Breast epithelium (tissue), 4 donors: ENCODE results near the gene RASSF6. TPM values are rescaled to one million over a fixed set of nuclear protein-coding genes. Genes with fewer than 3 reads are reported as not detected.
"Not testable (repeated sequence)": the region's sequence is repeated elsewhere in the genome, so short reads cannot be mapped to it uniquely, and the experiment has no call there.

Source experiments
- DNase-seq, 2 donors: peaks; one replicate each; pipeline ENCODE4 v3.0.0-alpha.2; 2019; ENCODE audit warnings: low spot score in 2 of 2
- H3K27ac ChIP-seq, 2 donors: fragments of 200-600 bp; sonication (generic) in 1 of 2; one replicate each; pipeline ENCODE4 v1.5.1; 2016 to 2019; ENCODE audit warnings: mild to moderate bottlenecking in 1 of 2
- H3K27me3 ChIP-seq, 2 donors: fragments of 200-600 bp; sonication (generic) in 1 of 2; one replicate each; pipeline versions ENCODE4 v1.5.1 to v1.6.0; 2017 to 2019; ENCODE audit warnings: control low read depth in 1 of 2, mild to moderate bottlenecking in 1 of 2
- H3K36me3 ChIP-seq: fragments of 200-600 bp; one replicate; pipeline ENCODE4 v1.5.1; 2019
- H3K4me1 ChIP-seq, 2 donors: fragments of 200-600 bp; sonication (generic); one replicate each; pipeline ENCODE4 v1.5.1; 2016 to 2019; ENCODE audit warnings: control low read depth in 1 of 2
- H3K4me3 ChIP-seq, 3 donors: fragments of 200-600 bp; sonication (generic); 1 replicate in 2 of 3; 2 replicates in 1 of 3; pipeline ENCODE4 v1.5.1; 2016 to 2019; ENCODE audit warnings: mild to moderate bottlenecking in 3 of 3, moderate library complexity in 2 of 3
- H3K9me3 ChIP-seq, 2 donors: fragments of 200-600 bp; sonication (generic) in 1 of 2; one replicate each; pipeline ENCODE4 v1.5.1; 2016 to 2019; ENCODE audit warnings: control low read depth in 1 of 2
- CTCF ChIP-seq, 3 donors: fragments of 450-650 bp; IDR thresholded peaks; one replicate each; pipeline ENCODE4 v1.5.1; 2016 to 2017; ENCODE audit warnings: antibody characterized with exemption in 3 of 3, mild to moderate bottlenecking in 3 of 3, moderate library complexity in 3 of 3
- POLR2A ChIP-seq: fragments of 450-650 bp; IDR thresholded peaks from one replicate; pipeline ENCODE4 v1.6.1; 2016; ENCODE audit warnings: antibody characterized with exemption, mild to moderate bottlenecking, moderate library complexity
- POLR2AphosphoS5 ChIP-seq, 3 donors: sonication (generic); formaldehyde crosslinking; IDR thresholded peaks; one replicate each; pipeline ENCODE4 v1.6.1; 2017; ENCODE audit warnings: antibody characterized with exemption in 3 of 3
- intact Hi-C: fragments of 100-400 bp; cut with DNase I; formaldehyde crosslinking; loops from one replicate; pipeline ENCODE4 v1.15.1; 2023; ENCODE audit warnings: low total_unique reads
- total RNA-seq, 3 donors: library from RNA; depleted of rRNA; stranded (reverse); fragments of >200 nt; gene quantifications; one replicate each; pipeline ENCODE4 v1.1.0, GENCODE V29; 2016

The RASSF6 gene
- total RNA-seq, 3 donors from 2014 or later, result 4.6 to 11.7 TPM; not detected in 1

- H3K36me3 ChIP-seq, result no peaks in the 10 kb centered on the region
- intact Hi-C loops, result no loop called here
- H3K27me3 ChIP-seq, result no peaks in the 10 kb centered on the region
These were observed 30.0 kb upstream of the RASSF6 start for GRCh38 chr4:73650250-73650649.

GRCh38 chr4:73648478-73648877 is 28.2 kb upstream of the RASSF6 start:
- H3K27me3 ChIP-seq, result no peaks in the 10 kb centered on the region
- H3K4me1 ChIP-seq, result no peaks in the 10 kb centered on the region
- DNase-seq, result no peak
- TF ChIP-seq POLR2AphosphoS5 (IDR thresholded peaks at IDR 0.05) (no peak), CTCF (IDR thresholded peaks at IDR 0.05) (no peak)
- H3K9me3 ChIP-seq, result no peaks in the 10 kb centered on the region
- intact Hi-C loops, result loop anchor here (5.0 kb wide), 1 partner anchor 574 kb away; no protein-coding TSS in a partner anchor
- no peaks in the 10 kb centered on the region for H3K36me3 ChIP-seq
- H3K4me3 ChIP-seq, result no peak overlapping the region
- H3K27ac ChIP-seq, result no peak overlapping the region

More at GRCh38 chr4:73650250-73650649, 30.0 kb upstream of the RASSF6 start:
- TF ChIP-seq POLR2AphosphoS5 (IDR thresholded peaks at IDR 0.05) (no peak), POLR2A (no peak), CTCF (IDR thresholded peaks at IDR 0.05) (no peak)
- Histone ChIP-seq H3K4me3 (no peak overlapping the region), H3K4me1 (no peaks in the 10 kb centered on the region), H3K27ac (peak overlapping the region; percentile 69 to 74), H3K9me3 (no peaks in the 10 kb centered on the region)
- DNase-seq, result no peak

DNA sequence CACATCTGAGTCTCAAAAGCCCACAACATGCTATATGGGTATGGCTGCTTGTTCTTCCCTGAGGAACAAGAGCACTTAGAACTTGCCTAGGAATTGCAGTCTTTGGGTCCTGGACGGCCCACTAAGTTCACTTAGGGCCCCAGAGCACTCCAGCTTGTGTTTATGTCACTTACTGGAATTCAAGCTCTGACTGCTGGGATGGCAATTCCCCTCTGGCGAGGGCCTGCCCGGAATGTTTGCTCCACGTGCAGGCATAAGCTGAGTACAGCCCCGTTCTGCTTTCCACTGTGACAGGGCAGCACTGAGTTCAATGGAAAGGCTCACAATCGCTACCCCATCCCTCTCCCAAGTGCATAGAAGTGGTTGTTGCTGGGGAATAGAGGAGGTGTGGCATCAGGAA is 25.9 kb upstream of the RASSF6 start:
- H3K9me3 ChIP-seq, result no peaks in the 10 kb centered on the region
- no peaks in the 10 kb centered on the region for H3K4me1 ChIP-seq
- H3K36me3 ChIP-seq, result no peaks in the 10 kb centered on the region
- H3K27me3 ChIP-seq, result no peaks in the 10 kb centered on the region
- intact Hi-C loops, result loop anchor here (5.0 kb wide), 1 partner anchor 576 kb away; no protein-coding TSS in a partner anchor
- no peak overlapping the region for H3K27ac ChIP-seq
- TF ChIP-seq POLR2A (no peak), CTCF (IDR thresholded peaks at IDR 0.05) (no peak), POLR2AphosphoS5 (IDR thresholded peaks at IDR 0.05) (no peak)
- no peak overlapping the region for H3K4me3 ChIP-seq
- DNase-seq, result no peak

DNA sequence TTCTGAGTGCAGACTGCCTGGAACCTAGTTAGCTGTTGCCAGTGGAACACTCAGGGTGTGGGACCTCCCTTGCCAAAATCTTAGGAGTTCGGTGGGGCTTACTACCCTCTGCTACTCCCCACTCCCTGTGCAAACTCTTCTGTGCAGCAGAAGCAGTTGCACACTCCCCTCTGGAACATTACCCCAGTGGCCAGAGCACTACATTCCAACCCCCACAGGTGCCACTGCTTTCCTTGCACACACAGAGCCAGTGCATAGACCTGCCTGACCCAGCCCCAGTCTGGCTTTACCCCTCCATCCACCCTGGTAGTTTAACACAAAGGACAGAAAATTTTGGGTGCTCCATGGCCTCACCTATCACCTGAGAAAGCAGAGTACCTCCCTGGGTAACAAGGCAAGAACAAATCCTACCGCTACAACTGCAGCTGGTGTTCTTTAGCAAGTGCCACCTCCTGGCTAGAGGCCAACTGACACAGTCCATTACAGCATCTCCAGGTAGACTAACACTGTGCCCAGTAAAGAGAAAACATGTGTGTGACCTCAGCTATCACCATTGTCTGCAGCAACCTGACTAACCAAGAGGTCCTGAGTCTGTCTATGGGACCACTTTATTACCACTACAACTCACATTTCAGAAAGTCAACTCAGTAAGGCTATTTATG is 11.5 kb upstream of the RASSF6 start:
- H3K4me3 ChIP-seq, result no peak overlapping the region
- no peaks in the 10 kb centered on the region for H3K36me3 ChIP-seq
- H3K9me3 ChIP-seq, result no peaks in the 10 kb centered on the region
- DNase-seq, result no peak
- intact Hi-C loops, result no loop called here
- no peak for TF ChIP-seq POLR2A
- no peak for TF ChIP-seq POLR2AphosphoS5 (IDR thresholded peaks at IDR 0.05)
- no peak for TF ChIP-seq CTCF (IDR thresholded peaks at IDR 0.05)
- no peaks in the 10 kb centered on the region for H3K4me1 ChIP-seq
- no peak overlapping the region for H3K27ac ChIP-seq
- no peaks in the 10 kb centered on the region for H3K27me3 ChIP-seq

- H3K9me3 ChIP-seq, H3K27ac ChIP-seq, intact Hi-C loops, H3K36me3 ChIP-seq, DNase-seq, H3K4me1 ChIP-seq, H3K4me3 ChIP-seq, H3K27me3 ChIP-seq: not testable (repeated sequence)
These were observed 8.6 kb upstream of the RASSF6 start for GRCh38 chr4:73628834-73629233.
